Hypothalamus (tissue), 51 donors: ENCODE results near the gene CTF1.

Source experiments
- DNase-seq, 51 donors: peaks; one replicate each; lab custom pipeline; 2025; lab: John Stamatoyannopoulos, UW

Gene CTF1

GRCh38 chr16:30903596-30903995, 7.2 kb downstream of the CTF1 start:
- DNase-seq, result peak in 13 of 51 donors; percentile 8 to 33 (median 15)

- DNase-seq, result no peak
These were observed 7.8 kb downstream of the CTF1 start for GRCh38 chr16:30904114-30904780.

- DNase-seq, result no peak
These were observed 10.7 kb downstream of the CTF1 start for GRCh38 chr16:30907064-30907463.

- DNase-seq, result no peak
These were observed 14.1 kb downstream of the CTF1 start for GRCh38 chr16:30910427-30911029.

- DNase-seq, result no peak
These were observed 16.5 kb downstream of the CTF1 start for GRCh38 chr16:30912794-30913412.

- DNase-seq, result no peak
These were observed 18.4 kb downstream of the CTF1 start for GRCh38 chr16:30914830-30915229.

GRCh38 chr16:30918614-30919013, 22.2 kb downstream of the CTF1 start:
- no peak for DNase-seq

GRCh38 chr16:30920891-30921290, 24.5 kb downstream of the CTF1 start:
- no peak for DNase-seq

- DNase-seq, result no peak
These were observed 25.0 kb downstream of the CTF1 start for GRCh38 chr16:30921459-30921747.

- DNase-seq, result peak in 49 of 51 donors; percentile 36 to 89 (median 77)
These were observed 25.5 kb downstream of the CTF1 start for GRCh38 chr16:30921748-30922419.

- peak; percentile 88 to 100 (median 100) for DNase-seq
These were observed 26.1 kb downstream of the CTF1 start for GRCh38 chr16:30922420-30922959.

GRCh38 chr16:30922960-30923535, 26.6 kb downstream of the CTF1 start:
- DNase-seq, result peak; percentile 82 to 100 (median 99)

GRCh38 chr16:30923554-30924075, 27.2 kb downstream of the CTF1 start, which contains the start of gene FBXL19:
Gene FBXL19 (plus strand): TSS chr16:30923572. CDS start chr16:30925755, 2,183 bp downstream.
- peak in 4 of 51 donors; percentile 34 to 50 (median 42) for DNase-seq

- peak in 1 of 51 donors; percentile 12 for DNase-seq
These were observed 27.9 kb downstream of the CTF1 start for GRCh38 chr16:30924076-30924912.

- DNase-seq, result no peak
These were observed 28.7 kb downstream of the CTF1 start for GRCh38 chr16:30924913-30925631.

- DNase-seq, result no peak
These were observed 29.2 kb downstream of the CTF1 start for GRCh38 chr16:30925632-30925987.

GRCh38 chr16:30925995-30926811, 29.8 kb downstream of the CTF1 start:
- no peak for DNase-seq
